ENCODE data around the gene SMS.

DNA sequence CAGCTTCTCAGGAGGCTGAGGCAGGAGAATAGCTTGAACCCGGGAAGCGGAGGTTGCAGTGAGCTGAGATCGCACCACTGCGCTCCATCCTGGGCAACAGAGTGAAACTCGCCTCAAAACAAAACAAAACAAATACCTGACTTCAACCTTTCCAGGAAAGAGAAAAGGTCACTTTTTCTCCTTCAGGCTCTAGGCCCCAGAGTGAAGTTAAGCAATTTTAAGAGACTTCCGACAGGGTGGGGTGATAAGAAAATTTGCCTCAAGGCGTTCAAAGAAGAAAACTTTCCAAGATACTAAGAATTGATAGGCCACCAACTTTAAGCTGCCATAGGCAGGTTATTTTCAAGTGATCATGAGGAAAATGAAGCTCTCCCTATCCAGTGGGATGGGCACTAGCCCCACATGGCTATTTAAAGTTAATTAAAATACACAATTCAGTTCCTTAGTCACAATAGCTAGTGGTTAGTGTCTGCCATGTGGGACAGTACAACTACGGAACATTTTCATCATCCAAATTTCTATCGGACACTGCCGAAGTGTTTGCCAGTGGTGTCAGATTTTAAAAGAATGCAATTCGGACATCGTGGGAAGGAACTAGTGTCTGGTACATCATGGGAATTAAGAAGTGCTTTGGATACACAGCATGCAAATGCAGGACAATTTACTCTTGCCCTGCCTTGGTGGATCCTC, 33.0 kb downstream of the SMS start:
- TF ChIP-seq, protein P1, sequence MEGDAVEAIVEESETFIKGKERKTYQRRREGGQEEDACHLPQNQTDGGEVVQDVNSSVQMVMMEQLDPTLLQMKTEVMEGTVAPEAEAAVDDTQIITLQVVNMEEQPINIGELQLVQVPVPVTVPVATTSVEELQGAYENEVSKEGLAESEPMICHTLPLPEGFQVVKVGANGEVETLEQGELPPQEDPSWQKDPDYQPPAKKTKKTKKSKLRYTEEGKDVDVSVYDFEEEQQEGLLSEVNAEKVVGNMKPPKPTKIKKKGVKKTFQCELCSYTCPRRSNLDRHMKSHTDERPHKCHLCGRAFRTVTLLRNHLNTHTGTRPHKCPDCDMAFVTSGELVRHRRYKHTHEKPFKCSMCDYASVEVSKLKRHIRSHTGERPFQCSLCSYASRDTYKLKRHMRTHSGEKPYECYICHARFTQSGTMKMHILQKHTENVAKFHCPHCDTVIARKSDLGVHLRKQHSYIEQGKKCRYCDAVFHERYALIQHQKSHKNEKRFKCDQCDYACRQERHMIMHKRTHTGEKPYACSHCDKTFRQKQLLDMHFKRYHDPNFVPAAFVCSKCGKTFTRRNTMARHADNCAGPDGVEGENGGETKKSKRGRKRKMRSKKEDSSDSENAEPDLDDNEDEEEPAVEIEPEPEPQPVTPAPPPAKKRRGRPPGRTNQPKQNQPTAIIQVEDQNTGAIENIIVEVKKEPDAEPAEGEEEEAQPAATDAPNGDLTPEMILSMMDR (IDR thresholded peaks at IDR 0.05; ENCODE audit: low read length) = no peak
- TF ChIP-seq EZH2 (IDR thresholded peaks at IDR 0.05; ENCODE audit: borderline replicate concordance, low read length) = no peak

Data from OCI-LY1 (cell line).